Neural progenitor cell (in vitro differentiated cells): ENCODE measurements around the gene TTLL5. TPM values are rescaled to one million over a fixed set of nuclear protein-coding genes. Genes with fewer than 3 reads are reported as not detected.

Experiments used
- DNase-seq: peaks from one replicate; pipeline ENCODE4 v3.0.0-alpha.2; 2016; ENCODE audit warnings: low spot score
- H2AFZ ChIP-seq: fragments of 200-600 bp; sonication (generic); replicated peaks from 2 replicates; pipeline ENCODE4 v1.6.1; 2016; ENCODE audit warnings: antibody characterized with exemption
- H3F3A ChIP-seq: fragments of 200-600 bp; sonication (generic); 2 replicates; pipeline ENCODE4 v1.6.1; 2016; ENCODE audit warnings: antibody characterized with exemption, low read depth
- H3K27ac ChIP-seq: fragments of 200-600 bp; sonication (generic); 2 replicates; pipeline ENCODE4 v1.5.1; 2016; ENCODE audit warnings: mild to moderate bottlenecking
- H3K27me3 ChIP-seq: fragments of 200-600 bp; sonication (generic); 2 replicates; pipeline ENCODE4 v1.6.1; 2016; ENCODE audit warnings: mild to moderate bottlenecking, moderate library complexity
- H3K36me3 ChIP-seq: fragments of 200-600 bp; sonication (generic); 2 replicates; pipeline ENCODE4 v1.5.1; 2016
- H3K4me1 ChIP-seq: fragments of 200-600 bp; sonication (generic); 2 replicates; pipeline ENCODE4 v1.6.1; 2016; ENCODE audit warnings: mixed run types
- H3K4me2 ChIP-seq: fragments of 200-600 bp; sonication (generic); 2 replicates; pipeline ENCODE4 v1.6.1; 2016
- H3K4me3 ChIP-seq: fragments of 200-600 bp; sonication (generic); 2 replicates; pipeline ENCODE4 v1.5.1; 2016
- H3K79me2 ChIP-seq: fragments of 200-600 bp; sonication (generic); 2 replicates; pipeline ENCODE4 v1.6.1; 2016; ENCODE audit warnings: low read depth
- H3K9ac ChIP-seq: fragments of 200-600 bp; sonication (generic); 2 replicates; pipeline ENCODE4 v1.6.1; 2016
- H3K9me3 ChIP-seq: fragments of 200-600 bp; sonication (generic); 2 replicates; pipeline ENCODE4 v1.5.1; 2016; ENCODE audit warnings: low read depth
- H4K20me1 ChIP-seq: fragments of 200-600 bp; sonication (generic); 2 replicates; pipeline ENCODE4 v1.6.1; 2016; ENCODE audit warnings: low read depth
- H3K27ac Mint-ChIP-seq: 3 replicates; pipeline ENCODE4 v1.8.0; 2021; ENCODE audit warnings: mixed read lengths
- H3K27me3 Mint-ChIP-seq: 2 replicates; pipeline ENCODE4 v1.8.0; 2022; ENCODE audit warnings: low read depth, mild to moderate bottlenecking, inconsistent platforms, moderate library complexity, mixed read lengths; ENCODE audit not compliant: insufficient read depth
- H3K36me3 Mint-ChIP-seq: 3 replicates; pipeline ENCODE4 v1.8.0; 2021; ENCODE audit warnings: mixed read lengths
- H3K4me1 Mint-ChIP-seq: 3 replicates; pipeline ENCODE4 v1.8.0; 2021; ENCODE audit warnings: mixed read lengths
- H3K4me3 Mint-ChIP-seq: 3 replicates; pipeline ENCODE4 v1.8.0; 2021; ENCODE audit warnings: mild to moderate bottlenecking, moderate library complexity, mixed read lengths
- H3K9me3 Mint-ChIP-seq: 3 replicates; pipeline ENCODE4 v1.8.0; 2020; ENCODE audit warnings: mixed read lengths
- EZH2 ChIP-seq: fragments of 200-600 bp; sonication (generic); IDR thresholded peaks from 2 replicates; pipeline ENCODE4 v1.6.1; 2017; ENCODE audit warnings: antibody characterized with exemption, mild to moderate bottlenecking, moderate library complexity
- EZH2phosphoT487 ChIP-seq: fragments of 200-600 bp; sonication (generic); IDR thresholded peaks from 2 replicates; pipeline ENCODE4 v1.6.1; 2017; ENCODE audit warnings: antibody characterized with exemption
- total RNA-seq: library from RNA; depleted of rRNA; stranded (reverse); fragments of >200 nt; gene quantifications from 2 replicates; pipeline ENCODE4 v1.2.3, GENCODE V29; 2015; ENCODE audit warnings: low replicate concordance
- TF ChIP-seq, protein P1 (sequence below): fragments of 200-600 bp; sonication (generic); IDR thresholded peaks from 2 replicates; pipeline ENCODE4 v1.5.1; 2017; ENCODE audit warnings: antibody characterized with exemption, mild to moderate bottlenecking

TTLL5 gene
- total RNA-seq, 1 donor from 2014 or later: 61.4 TPM

DNA sequence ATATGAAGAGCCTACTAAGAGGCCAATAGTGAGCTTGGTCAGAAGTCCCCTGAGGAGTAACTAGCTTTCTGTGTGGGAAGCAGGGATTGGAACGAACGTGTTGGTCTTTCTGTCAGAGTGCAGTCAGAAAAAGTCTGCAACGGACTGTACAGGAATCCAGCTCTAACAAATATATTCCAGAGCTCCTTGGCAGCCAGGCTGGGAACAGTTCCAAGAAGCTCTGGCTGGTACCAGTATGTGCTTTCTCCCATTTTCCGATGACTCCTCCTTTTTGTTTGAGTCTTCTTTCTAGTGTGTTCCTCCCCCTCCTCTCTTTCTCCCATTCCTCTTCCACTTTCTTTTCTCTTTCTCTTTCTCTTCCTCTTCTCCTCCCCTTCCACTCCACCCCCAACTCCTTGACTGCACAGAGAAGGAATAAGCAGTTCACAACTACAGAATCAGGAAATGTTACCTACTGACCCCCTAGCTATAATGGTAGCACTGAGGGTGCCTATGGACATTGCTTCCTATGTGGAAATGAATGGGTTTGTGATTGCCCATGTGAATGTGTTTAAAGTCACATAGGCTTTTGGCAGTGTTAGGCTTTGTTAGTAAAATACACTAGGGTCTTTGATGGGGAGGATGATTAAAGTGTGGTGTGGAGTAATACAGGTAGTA, 59.9 kb downstream of the TTLL5 start:
- H3K4me1 ChIP-seq: no peaks in the 10 kb centered on the region
- no peaks in the 10 kb centered on the region for H3K27me3 ChIP-seq
- H3K9me3 Mint-ChIP-seq: no peaks in the 10 kb centered on the region
- H3K27ac Mint-ChIP-seq: no peak overlapping the region
- no peaks in the 10 kb centered on the region for H3K9me3 ChIP-seq
- no peaks in the 10 kb centered on the region for H3K27me3 Mint-ChIP-seq
- no peak overlapping the region for H3K4me3 ChIP-seq
- DNase-seq: no peak
- H3F3A ChIP-seq: no peaks in the 10 kb centered on the region
- H3K9ac ChIP-seq: no peak overlapping the region
- TF ChIP-seq EZH2phosphoT487: no peak
- TF ChIP-seq, protein P1, sequence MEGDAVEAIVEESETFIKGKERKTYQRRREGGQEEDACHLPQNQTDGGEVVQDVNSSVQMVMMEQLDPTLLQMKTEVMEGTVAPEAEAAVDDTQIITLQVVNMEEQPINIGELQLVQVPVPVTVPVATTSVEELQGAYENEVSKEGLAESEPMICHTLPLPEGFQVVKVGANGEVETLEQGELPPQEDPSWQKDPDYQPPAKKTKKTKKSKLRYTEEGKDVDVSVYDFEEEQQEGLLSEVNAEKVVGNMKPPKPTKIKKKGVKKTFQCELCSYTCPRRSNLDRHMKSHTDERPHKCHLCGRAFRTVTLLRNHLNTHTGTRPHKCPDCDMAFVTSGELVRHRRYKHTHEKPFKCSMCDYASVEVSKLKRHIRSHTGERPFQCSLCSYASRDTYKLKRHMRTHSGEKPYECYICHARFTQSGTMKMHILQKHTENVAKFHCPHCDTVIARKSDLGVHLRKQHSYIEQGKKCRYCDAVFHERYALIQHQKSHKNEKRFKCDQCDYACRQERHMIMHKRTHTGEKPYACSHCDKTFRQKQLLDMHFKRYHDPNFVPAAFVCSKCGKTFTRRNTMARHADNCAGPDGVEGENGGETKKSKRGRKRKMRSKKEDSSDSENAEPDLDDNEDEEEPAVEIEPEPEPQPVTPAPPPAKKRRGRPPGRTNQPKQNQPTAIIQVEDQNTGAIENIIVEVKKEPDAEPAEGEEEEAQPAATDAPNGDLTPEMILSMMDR: no peak
- H4K20me1 ChIP-seq: no peaks in the 10 kb centered on the region
- H3K79me2 ChIP-seq: no peaks in the 10 kb centered on the region
- no peaks in the 10 kb centered on the region for H3K36me3 ChIP-seq
- peaks cover 46% of the 10 kb centered on the region for H3K36me3 Mint-ChIP-seq
- H3K4me1 Mint-ChIP-seq: no peaks in the 10 kb centered on the region
- H3K4me2 ChIP-seq: no peak overlapping the region
- H3K4me3 Mint-ChIP-seq: no peak overlapping the region
- no peak overlapping the region for H3K27ac ChIP-seq
- H2AFZ ChIP-seq: no peak overlapping the region

DNA sequence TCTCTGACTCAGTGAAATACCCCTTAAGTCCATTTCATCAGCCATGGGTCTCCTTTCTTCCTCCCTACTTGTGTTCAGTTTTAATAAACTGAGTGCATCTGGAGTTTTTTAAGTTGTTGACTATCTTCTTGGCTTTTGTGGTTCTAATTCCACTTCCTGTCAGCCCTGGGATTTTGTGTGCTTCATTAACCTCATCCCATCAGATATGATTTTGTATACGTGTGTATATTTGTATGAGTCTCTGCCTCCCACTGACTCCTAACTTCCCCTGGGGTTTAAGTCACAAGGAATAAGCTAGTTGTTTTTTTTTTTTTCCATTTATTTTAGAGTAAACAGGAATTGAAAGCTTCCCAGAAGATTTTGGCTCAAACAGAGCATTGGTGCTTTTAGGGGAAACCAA, 62.7 kb downstream of the TTLL5 start:
- no peaks in the 10 kb centered on the region for H3K27me3 ChIP-seq
- Mint-ChIP-seq H3K27ac (no peak overlapping the region), H3K27me3 (no peaks in the 10 kb centered on the region), H3K9me3 (peaks cover 11% of the 10 kb centered on the region), H3K36me3 (peaks cover 55% of the 10 kb centered on the region), H3K4me1 (no peaks in the 10 kb centered on the region), H3K4me3 (no peak overlapping the region)
- H3K4me2 ChIP-seq: no peak overlapping the region
- no peak overlapping the region for H3K4me3 ChIP-seq
- no peak overlapping the region for H2AFZ ChIP-seq
- no peaks in the 10 kb centered on the region for H3K4me1 ChIP-seq
- no peaks in the 10 kb centered on the region for H3K79me2 ChIP-seq
- peaks cover 8% of the 10 kb centered on the region for H3K36me3 ChIP-seq
- no peak overlapping the region for H3K9ac ChIP-seq
- no peak overlapping the region for H3K27ac ChIP-seq
- DNase-seq: no peak
- peaks cover 6% of the 10 kb centered on the region for H3K9me3 ChIP-seq
- no peaks in the 10 kb centered on the region for H3F3A ChIP-seq
- no peaks in the 10 kb centered on the region for H4K20me1 ChIP-seq
- TF ChIP-seq EZH2phosphoT487: no peak
- TF ChIP-seq, protein P1: no peak
- TF ChIP-seq EZH2: no peak

DNA sequence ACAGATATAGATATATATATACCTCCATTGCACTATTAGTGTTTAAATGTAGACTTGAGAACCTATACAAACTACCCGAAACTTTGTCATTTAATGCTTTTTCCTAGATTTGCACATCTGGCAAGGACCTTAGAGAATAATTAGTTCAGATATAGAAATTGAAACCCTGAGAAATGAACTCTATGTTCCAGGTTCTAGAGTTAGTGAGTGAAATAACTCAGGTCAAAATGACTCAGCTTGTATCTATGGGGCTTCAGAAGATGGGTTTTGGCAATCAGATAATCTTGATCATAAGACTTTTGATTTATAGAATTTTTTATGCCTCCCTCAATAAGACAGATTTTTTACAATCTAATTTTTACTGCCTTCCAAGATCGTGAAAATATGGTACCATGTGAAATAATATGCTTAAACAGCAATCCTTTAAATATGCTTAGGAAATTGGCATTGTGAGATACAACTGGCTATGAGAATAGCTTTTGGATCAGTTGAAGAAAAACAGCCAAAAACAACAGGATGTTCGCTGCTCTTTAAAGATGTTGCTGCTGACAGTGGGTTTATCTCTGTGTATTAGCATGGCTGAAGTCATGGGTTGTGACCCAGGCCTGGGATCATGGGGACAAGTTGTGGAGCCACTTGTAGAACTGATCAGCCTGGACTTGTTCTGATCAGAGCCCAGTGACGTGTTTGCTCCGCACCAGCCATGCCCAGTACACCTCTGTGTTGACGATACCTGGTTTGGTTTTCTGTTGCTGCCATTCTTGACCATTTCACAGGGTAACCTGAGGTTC, 63.6 kb downstream of the TTLL5 start:
- Mint-ChIP-seq H3K9me3 (peaks cover 11% of the 10 kb centered on the region), H3K36me3 (peaks cover 52% of the 10 kb centered on the region), H3K27me3 (no peaks in the 10 kb centered on the region), H3K4me3 (no peak overlapping the region), H3K27ac (no peak overlapping the region), H3K4me1 (no peaks in the 10 kb centered on the region)
- Histone ChIP-seq H3K79me2 (no peaks in the 10 kb centered on the region), H3K36me3 (peaks cover 8% of the 10 kb centered on the region), H3K27me3 (no peaks in the 10 kb centered on the region), H4K20me1 (no peaks in the 10 kb centered on the region), H3K4me2 (no peak overlapping the region), H3K9ac (no peak overlapping the region), H3F3A (no peaks in the 10 kb centered on the region), H3K4me1 (no peaks in the 10 kb centered on the region), H3K4me3 (no peak overlapping the region), H3K27ac (no peak overlapping the region), H3K9me3 (peaks cover 6% of the 10 kb centered on the region), H2AFZ (no peak overlapping the region)
- no peak for DNase-seq
- TF ChIP-seq EZH2phosphoT487 (no peak), EZH2 (no peak)
- TF ChIP-seq, protein P1: no peak
